ENCODE measurements around the gene COL23A1. TPM values are rescaled to one million over a fixed set of nuclear protein-coding genes. Genes with fewer than 3 reads are reported as not detected.

The COL23A1 gene
- total RNA-seq, 4 donors from 2014 or later, result 0.44 to 0.65 (median 0.57) TPM; not detected in 1

DNA sequence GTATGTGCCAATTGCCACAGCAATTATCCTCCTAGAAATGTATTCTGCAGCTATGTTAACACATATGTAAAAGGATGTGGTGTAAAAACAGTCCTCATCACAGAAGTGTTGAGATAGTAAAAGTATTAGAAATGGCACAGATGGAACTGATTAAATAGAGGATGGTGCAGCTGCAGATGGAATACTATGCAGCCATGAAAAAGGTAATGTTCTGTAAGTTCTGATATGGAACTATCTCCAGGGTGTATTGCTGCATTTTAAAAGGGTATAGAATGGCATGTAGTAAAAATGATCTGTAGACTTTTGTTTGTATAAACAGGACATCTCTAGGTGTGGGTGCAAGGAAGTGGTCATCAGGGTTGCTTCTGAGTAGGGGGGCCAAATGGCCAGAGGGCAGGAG, 294.6 kb downstream of the COL23A1 start:
- TF ChIP-seq, protein P1, sequence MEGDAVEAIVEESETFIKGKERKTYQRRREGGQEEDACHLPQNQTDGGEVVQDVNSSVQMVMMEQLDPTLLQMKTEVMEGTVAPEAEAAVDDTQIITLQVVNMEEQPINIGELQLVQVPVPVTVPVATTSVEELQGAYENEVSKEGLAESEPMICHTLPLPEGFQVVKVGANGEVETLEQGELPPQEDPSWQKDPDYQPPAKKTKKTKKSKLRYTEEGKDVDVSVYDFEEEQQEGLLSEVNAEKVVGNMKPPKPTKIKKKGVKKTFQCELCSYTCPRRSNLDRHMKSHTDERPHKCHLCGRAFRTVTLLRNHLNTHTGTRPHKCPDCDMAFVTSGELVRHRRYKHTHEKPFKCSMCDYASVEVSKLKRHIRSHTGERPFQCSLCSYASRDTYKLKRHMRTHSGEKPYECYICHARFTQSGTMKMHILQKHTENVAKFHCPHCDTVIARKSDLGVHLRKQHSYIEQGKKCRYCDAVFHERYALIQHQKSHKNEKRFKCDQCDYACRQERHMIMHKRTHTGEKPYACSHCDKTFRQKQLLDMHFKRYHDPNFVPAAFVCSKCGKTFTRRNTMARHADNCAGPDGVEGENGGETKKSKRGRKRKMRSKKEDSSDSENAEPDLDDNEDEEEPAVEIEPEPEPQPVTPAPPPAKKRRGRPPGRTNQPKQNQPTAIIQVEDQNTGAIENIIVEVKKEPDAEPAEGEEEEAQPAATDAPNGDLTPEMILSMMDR (IDR thresholded peaks at IDR 0.05; ENCODE audit: low read depth), result no peak

DNA sequence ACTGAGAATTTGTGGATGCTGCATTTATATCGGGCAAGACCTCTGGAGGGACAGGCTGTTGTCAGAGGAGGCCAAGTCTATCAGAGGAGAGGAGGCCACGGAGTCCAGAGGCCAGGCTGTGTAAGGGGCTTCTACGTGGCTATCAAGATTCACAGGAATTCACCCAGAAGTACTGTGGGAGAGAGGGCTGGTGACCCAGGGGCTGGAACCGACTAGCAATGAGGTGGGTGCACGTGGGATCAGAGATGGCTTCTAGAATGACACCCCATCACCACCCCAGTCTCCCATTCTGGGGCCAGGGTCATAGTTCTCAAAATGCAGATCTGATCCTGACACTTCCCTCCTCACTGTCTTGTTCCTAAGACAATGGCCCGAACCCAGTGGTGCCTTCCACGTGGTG, 296.4 kb downstream of the COL23A1 start:
- TF ChIP-seq, protein P1 (IDR thresholded peaks at IDR 0.05; ENCODE audit: low read depth), result no peak

DNA sequence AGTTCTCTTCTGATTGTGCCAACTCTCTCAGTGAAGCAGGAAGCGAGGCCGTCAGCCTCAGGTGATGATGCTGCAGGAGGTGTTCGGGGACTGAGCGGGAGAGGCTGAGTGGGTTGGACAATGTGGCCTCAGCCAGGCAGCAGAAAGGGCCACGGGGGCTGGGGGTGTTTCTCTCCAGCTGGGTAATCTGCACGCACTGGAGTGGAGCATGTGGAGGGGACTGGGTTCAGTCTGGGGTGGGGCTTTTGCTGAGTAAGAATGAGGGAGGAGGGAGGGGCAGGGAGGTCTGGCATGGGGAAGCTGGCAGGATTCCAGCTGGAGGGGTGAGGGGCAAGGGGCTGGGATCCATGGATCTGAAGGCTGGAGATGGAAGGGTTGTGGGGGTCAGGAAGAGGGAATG, 296.8 kb downstream of the COL23A1 start:
- TF ChIP-seq, protein P1 (IDR thresholded peaks at IDR 0.05; ENCODE audit: low read depth), result no peak

DNA sequence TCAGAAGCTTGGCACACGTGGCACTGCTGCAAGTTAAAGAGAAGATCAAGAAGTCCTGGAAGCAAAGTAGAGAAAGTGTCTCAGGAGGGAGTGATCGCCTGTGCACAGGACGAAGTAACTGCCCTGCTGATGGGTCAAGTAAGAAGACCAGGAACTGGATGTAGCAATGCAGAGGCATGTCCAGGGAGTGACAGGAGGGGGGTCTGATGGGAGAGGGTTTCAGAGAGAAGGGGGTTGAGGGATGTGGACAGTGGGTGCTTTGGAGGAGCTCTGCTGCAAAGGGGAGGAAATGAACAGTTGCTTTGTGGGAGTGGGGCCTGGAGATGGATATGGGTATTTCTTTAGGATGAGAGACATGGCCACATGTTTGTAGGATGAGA, 297.4 kb downstream of the COL23A1 start:
- TF ChIP-seq, protein P1 (IDR thresholded peaks at IDR 0.05; ENCODE audit: low read depth), result no peak

DNA sequence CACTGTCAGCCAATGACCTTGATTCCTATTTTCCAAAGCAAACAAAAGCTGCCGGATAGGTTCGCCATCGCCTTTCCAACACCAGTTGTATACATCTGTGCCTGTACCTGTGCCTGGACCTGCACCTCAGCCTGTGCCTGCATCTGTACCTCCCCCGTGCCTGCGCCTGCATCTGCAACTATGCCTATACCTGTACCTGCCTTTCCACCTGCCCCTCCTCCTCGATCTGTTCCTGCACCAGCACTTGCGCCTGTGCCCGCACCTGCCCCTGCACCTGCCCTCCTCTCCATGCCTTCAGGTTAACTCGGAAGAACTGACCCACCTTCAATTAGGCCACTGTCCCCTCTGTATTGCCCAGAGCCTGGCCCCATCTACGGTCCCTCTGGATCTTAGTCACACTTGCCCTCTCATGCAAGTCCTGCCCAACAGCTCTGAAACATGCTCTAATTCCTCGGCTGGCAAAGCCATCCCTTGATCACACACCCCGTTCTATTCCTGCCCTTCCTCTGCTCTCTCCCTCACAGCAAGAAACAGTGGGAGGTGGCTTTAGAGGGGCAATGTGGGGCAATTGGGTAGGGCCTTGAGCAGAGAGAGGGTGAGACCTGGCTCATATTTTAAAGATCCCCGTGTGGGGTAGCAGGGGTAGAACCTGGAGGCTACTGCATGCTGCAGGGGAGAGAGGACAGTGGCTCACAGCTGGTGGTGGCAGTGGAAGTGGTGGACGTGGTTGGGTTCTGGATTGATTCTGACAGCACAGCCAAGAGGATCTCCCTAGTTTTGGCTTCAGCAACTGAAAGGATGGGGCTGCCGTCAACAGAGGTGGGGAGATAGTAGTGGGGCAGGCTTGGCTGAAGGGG, 298.0 kb downstream of the COL23A1 start:
- TF ChIP-seq, protein P1 (IDR thresholded peaks at IDR 0.05; ENCODE audit: low read depth), result no peak

DNA sequence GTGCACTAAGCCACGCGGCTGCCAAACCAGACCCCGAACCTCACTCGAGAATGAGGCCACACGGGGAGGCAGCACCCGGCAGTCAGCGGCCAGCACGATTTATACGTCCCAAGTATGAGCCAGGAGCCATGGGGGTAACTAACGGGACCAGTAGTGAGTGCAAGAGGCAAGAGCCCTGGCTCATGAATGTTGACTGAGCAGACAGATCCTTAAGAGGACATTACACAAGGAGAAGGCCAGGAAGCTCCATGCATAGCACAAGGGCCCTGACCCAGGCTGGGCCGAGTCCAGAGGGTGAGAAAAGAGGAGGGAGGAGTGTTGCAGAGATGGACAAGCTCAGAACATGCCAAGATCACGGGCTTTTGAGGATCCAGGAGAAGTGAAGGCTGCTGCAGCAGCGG, 299.0 kb downstream of the COL23A1 start:
- TF ChIP-seq, protein P1 (IDR thresholded peaks at IDR 0.05; ENCODE audit: low read depth), result no peak

DNA sequence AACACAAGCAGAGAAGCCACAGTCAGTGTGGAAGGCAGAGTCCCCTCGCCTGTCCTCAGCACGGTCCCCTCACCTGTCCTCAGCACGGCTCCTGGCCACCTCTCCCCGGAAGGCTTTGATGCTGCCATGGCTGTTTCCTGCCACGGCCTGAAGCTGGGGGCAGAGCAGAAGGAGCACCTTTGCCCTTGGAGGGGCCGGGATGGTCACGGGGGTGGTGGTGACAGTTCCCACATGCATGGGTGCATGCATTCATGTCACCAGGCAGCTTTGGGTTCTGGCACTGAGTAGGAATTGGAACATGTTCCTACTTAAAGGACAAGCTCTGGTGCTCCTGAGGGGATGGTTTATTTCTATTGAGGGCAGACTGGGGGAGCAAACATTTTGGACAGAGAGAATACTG, 299.8 kb downstream of the COL23A1 start:
- TF ChIP-seq, protein P1 (IDR thresholded peaks at IDR 0.05; ENCODE audit: low read depth), result no peak
